ENCODE measurements around the gene C5orf63. TPM values are rescaled to one million over a fixed set of nuclear protein-coding genes. Genes with fewer than 3 reads are reported as not detected.

Gene C5orf63
- total and polyA plus RNA-seq, 2 of the 13 experiments (the other 11 are each of a cell fraction or from before 2014, with no cell fraction given), result 7.9 to 8.8 TPM

- TF ChIP-seq ZNF546 (CRISPR knock-in tag; conservative IDR thresholded peaks at IDR 0.05), result 0 out of 2 replicates have a peak, but pooled peaks have one; percentile 49
- TF ChIP-seq MIXL1 (CRISPR knock-in tag; IDR thresholded peaks at IDR 0.05), result peak; percentile 29; the same call in 1 of the 2 replicates
- TF ChIP-seq ZNF772 (CRISPR knock-in tag; IDR thresholded peaks at IDR 0.05), result peak; percentile 83
- TF ChIP-seq TGIF2 (CRISPR knock-in tag; IDR thresholded peaks at IDR 0.05), result no peak
- peak; percentile 72; the same call in 1 of the 2 replicates for TF ChIP-seq ZNF670 (CRISPR knock-in tag; IDR thresholded peaks at IDR 0.05; ENCODE audit: borderline replicate concordance)
- peak; percentile 21; the same call in 1 of the 2 replicates for TF ChIP-seq ZNF264 (CRISPR knock-in tag; IDR thresholded peaks at IDR 0.05)
- TF ChIP-seq ZNF557 (CRISPR knock-in tag; IDR thresholded peaks at IDR 0.05), result peak; percentile 85
- no peak for TF ChIP-seq ZFP36L2 (CRISPR knock-in tag; IDR thresholded peaks at IDR 0.05)
- TF ChIP-seq FOSL2 (CRISPR knock-in tag; IDR thresholded peaks at IDR 0.05), result no peak; the same call in 1 of the 2 replicates
- TF ChIP-seq, protein P1, sequence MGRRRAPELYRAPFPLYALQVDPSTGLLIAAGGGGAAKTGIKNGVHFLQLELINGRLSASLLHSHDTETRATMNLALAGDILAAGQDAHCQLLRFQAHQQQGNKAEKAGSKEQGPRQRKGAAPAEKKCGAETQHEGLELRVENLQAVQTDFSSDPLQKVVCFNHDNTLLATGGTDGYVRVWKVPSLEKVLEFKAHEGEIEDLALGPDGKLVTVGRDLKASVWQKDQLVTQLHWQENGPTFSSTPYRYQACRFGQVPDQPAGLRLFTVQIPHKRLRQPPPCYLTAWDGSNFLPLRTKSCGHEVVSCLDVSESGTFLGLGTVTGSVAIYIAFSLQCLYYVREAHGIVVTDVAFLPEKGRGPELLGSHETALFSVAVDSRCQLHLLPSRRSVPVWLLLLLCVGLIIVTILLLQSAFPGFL (CRISPR knock-in tag; IDR thresholded peaks at IDR 0.05), result no peak
- TF ChIP-seq ZNF619 (CRISPR knock-in tag; IDR thresholded peaks at IDR 0.05), result no peak
- TF ChIP-seq CHD2 (IDR thresholded peaks at IDR 0.05; ENCODE audit: low read depth, low read length), result peak; percentile 56
- TF ChIP-seq CREB1 (IDR thresholded peaks at IDR 0.05), result no peak
- TF ChIP-seq CREB1 (CRISPR knock-in tag; IDR thresholded peaks at IDR 0.05), result no peak
- no peak for TF ChIP-seq HHEX (CRISPR knock-in tag; IDR thresholded peaks at IDR 0.05)
- TF ChIP-seq ZNF18 (CRISPR knock-in tag; IDR thresholded peaks at IDR 0.05; ENCODE audit: insufficient replicate concordance), result peak; percentile 51
- no peak for TF ChIP-seq RBM22 (optimal IDR thresholded peaks at IDR 0.05; ENCODE audit: low read length)
- TF ChIP-seq AGO1 (IDR thresholded peaks at IDR 0.05; ENCODE audit: low read depth, low read length, poor library complexity, severe bottlenecking), result no peak
- 0 out of 2 replicates have a peak, but pooled peaks have one; percentile 22 for TF ChIP-seq ZNF530 (CRISPR knock-in tag; IDR thresholded peaks at IDR 0.05; ENCODE audit: low read depth)
- TF ChIP-seq IRX3 (CRISPR knock-in tag; IDR thresholded peaks at IDR 0.05; ENCODE audit: borderline replicate concordance, low read depth), result 0 out of 2 replicates have a peak, but pooled peaks have one; percentile 56
- peak; percentile 67; the same call in 1 of the 2 replicates for TF ChIP-seq ZNF816 (CRISPR knock-in tag; IDR thresholded peaks at IDR 0.05; ENCODE audit: borderline replicate concordance)
- TF ChIP-seq THAP11 (CRISPR knock-in tag; IDR thresholded peaks at IDR 0.05), result peak; percentile 80
- TF ChIP-seq STAG1 (CRISPR knock-in tag; IDR thresholded peaks at IDR 0.05), result no peak
- TF ChIP-seq YY1 (IDR thresholded peaks at IDR 0.05; ENCODE audit: insufficient read depth, insufficient replicate concordance, low read depth, low read length), result peak; percentile 61
- no peak for TF ChIP-seq ZNF3 (CRISPR knock-in tag; IDR thresholded peaks at IDR 0.05)
- TF ChIP-seq, protein P2, sequence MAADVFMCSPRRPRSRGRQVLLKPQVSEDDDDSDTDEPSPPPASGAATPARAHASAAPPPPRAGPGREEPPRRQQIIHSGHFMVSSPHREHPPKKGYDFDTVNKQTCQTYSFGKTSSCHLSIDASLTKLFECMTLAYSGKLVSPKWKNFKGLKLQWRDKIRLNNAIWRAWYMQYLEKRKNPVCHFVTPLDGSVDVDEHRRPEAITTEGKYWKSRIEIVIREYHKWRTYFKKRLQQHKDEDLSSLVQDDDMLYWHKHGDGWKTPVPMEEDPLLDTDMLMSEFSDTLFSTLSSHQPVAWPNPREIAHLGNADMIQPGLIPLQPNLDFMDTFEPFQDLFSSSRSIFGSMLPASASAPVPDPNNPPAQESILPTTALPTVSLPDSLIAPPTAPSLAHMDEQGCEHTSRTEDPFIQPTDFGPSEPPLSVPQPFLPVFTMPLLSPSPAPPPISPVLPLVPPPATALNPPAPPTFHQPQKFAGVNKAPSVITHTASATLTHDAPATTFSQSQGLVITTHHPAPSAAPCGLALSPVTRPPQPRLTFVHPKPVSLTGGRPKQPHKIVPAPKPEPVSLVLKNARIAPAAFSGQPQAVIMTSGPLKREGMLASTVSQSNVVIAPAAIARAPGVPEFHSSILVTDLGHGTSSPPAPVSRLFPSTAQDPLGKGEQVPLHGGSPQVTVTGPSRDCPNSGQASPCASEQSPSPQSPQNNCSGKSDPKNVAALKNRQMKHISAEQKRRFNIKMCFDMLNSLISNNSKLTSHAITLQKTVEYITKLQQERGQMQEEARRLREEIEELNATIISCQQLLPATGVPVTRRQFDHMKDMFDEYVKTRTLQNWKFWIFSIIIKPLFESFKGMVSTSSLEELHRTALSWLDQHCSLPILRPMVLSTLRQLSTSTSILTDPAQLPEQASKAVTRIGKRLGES (CRISPR knock-in tag; IDR thresholded peaks at IDR 0.05; ENCODE audit: borderline replicate concordance), result 0 out of 2 replicates have a peak, but pooled peaks have one; percentile 32
Measured at GRCh38 chr5:127072861-127073846, at the start of gene C5orf63 (continued).
